IMR-90 (cell line): ENCODE results near the gene FOXR1. TPM values are rescaled to one million over a fixed set of nuclear protein-coding genes. Genes with fewer than 3 reads are reported as not detected.

Experiments used
- ATAC-seq: fragments of 200-7000 bp; cut with Tn5 transposase; 2 replicates; pipeline ENCODE4 v1.9.1; 2020; ENCODE audit warnings: low read depth, mild to moderate bottlenecking, moderate library complexity
- BruUV-seq: library from RNA; stranded (reverse); fragments of 400-500 nt; replicated peaks from 2 replicates; lab custom pipeline; 2021; lab: Mats Ljungman, UMichigan
- CTCF ChIA-PET: fragments of 300-600 bp; formaldehyde crosslinking; extraction: SDS; loops from one replicate; lab custom pipeline; 2021; ENCODE audit warnings: antibody characterized with exemption; lab: Yijun Ruan, JAX
- POLR2A ChIA-PET: fragments of 300-600 bp; sonication (Branson Sonifier 250); formaldehyde crosslinking; loops from one replicate; lab custom pipeline; 2022; ENCODE audit warnings: antibody characterized with exemption; ENCODE audit not compliant: unreplicated experiment; lab: Charles Lee
- DNase-seq: peaks from one replicate; pipeline ENCODE4 v3.0.0; 2013
- H2AFZ ChIP-seq: replicated peaks from 2 replicates; pipeline ENCODE3; 2013; ENCODE audit warnings: low read length, mild to moderate bottlenecking; ENCODE audit not compliant: poor library complexity
- H2AK5ac ChIP-seq: 2 replicates; pipeline ENCODE4 v1.6.1; 2013; ENCODE audit warnings: low read depth, low read length, inconsistent platforms
- H2AK9ac ChIP-seq: replicated peaks from 2 replicates; pipeline ENCODE3; 2013; ENCODE audit warnings: mild to moderate bottlenecking, low read depth, low read length, moderate library complexity; ENCODE audit not compliant: poor library complexity
- H2BK120ac ChIP-seq: 2 replicates; pipeline ENCODE4 v1.6.1; 2013; ENCODE audit warnings: low read depth, low read length, inconsistent platforms
- H2BK15ac ChIP-seq: 3 replicates; pipeline ENCODE4 v1.6.1; 2013; ENCODE audit warnings: low read depth, low read length, inconsistent platforms
- H2BK20ac ChIP-seq: 2 replicates; pipeline ENCODE4 v1.6.1; 2013; ENCODE audit warnings: low read depth, mild to moderate bottlenecking, inconsistent platforms, low read length, moderate library complexity
- H2BK5ac ChIP-seq: 2 replicates; pipeline ENCODE4 v1.6.1; 2013; ENCODE audit warnings: mild to moderate bottlenecking, low read depth, low read length, inconsistent platforms; ENCODE audit not compliant: poor library complexity, severe bottlenecking
- H3K14ac ChIP-seq: replicated peaks from 2 replicates; pipeline ENCODE4 v1.6.1; 2013; ENCODE audit warnings: low read depth, low read length, inconsistent platforms
- H3K18ac ChIP-seq: 2 replicates; pipeline ENCODE4 v1.6.1; 2013; ENCODE audit warnings: low read depth, low read length, control low read depth
- H3K23ac ChIP-seq: 2 replicates; pipeline ENCODE4 v1.6.1; 2013; ENCODE audit warnings: low read depth, low read length, inconsistent platforms
- H3K27ac ChIP-seq: 2 replicates; pipeline ENCODE4 v1.5.1; 2013; ENCODE audit warnings: mild to moderate bottlenecking, control low read depth, low read length; ENCODE audit not compliant: insufficient read depth
- H3K27me3 ChIP-seq: 2 replicates; pipeline ENCODE4 v1.6.1; 2013; ENCODE audit warnings: low read length; ENCODE audit not compliant: control insufficient read depth, insufficient read depth
- H3K36me3 ChIP-seq: 2 replicates; pipeline ENCODE4 v1.6.1; 2013; ENCODE audit warnings: low read length, mixed read lengths; ENCODE audit not compliant: control insufficient read depth, insufficient read depth
- H3K4ac ChIP-seq: 2 replicates; pipeline ENCODE4 v1.6.1; 2013; ENCODE audit warnings: low read depth, low read length, inconsistent platforms
- H3K4me1 ChIP-seq: 2 replicates; pipeline ENCODE4 v1.6.1; 2013; ENCODE audit warnings: low read length, mixed read lengths; ENCODE audit not compliant: control insufficient read depth, insufficient read depth
- H3K4me2 ChIP-seq: 2 replicates; pipeline ENCODE4 v1.6.1; 2013; ENCODE audit warnings: low read depth, mild to moderate bottlenecking, control low read depth, low read length, moderate library complexity
- H3K4me3 ChIP-seq: 2 replicates; pipeline ENCODE4 v1.5.1; 2013; ENCODE audit warnings: low read depth, mild to moderate bottlenecking, control low read depth, low read length, moderate library complexity; ENCODE audit not compliant: insufficient read depth
- H3K56ac ChIP-seq: 2 replicates; pipeline ENCODE4 v1.6.1; 2013; ENCODE audit warnings: low read length, inconsistent platforms; ENCODE audit not compliant: insufficient read depth; ENCODE audit errors: extremely low read depth
- H3K79me1 ChIP-seq, 2 experiments: 2 replicates each; pipeline ENCODE4 v1.6.1; 2013; ENCODE audit warnings: low read length in 2 of 2, inconsistent platforms in 1 of 2, low read depth in 1 of 2
- H3K9ac ChIP-seq: 2 replicates; pipeline ENCODE4 v1.6.1; 2013; ENCODE audit warnings: low read depth, low read length, control low read depth
- H3K9me1 ChIP-seq: 2 replicates; pipeline ENCODE4 v1.6.1; 2013; ENCODE audit warnings: low read length, inconsistent platforms; ENCODE audit not compliant: insufficient read depth
- H3K9me3 ChIP-seq: 2 replicates; pipeline ENCODE4 v1.6.1; 2013; ENCODE audit warnings: low read length; ENCODE audit not compliant: control insufficient read depth, insufficient read depth
- H4K20me1 ChIP-seq: 2 replicates; pipeline ENCODE4 v1.6.1; 2013; ENCODE audit warnings: low read length, inconsistent platforms; ENCODE audit not compliant: insufficient read depth
- H4K5ac ChIP-seq: 2 replicates; pipeline ENCODE4 v1.6.1; 2013; ENCODE audit warnings: mild to moderate bottlenecking, low read depth, low read length, control low read depth
- H4K8ac ChIP-seq, 2 experiments: 2 replicates each; pipeline ENCODE4 v1.6.1; 2013; ENCODE audit warnings: low read depth in 2 of 2, low read length in 2 of 2, control low read depth in 1 of 2, inconsistent platforms in 1 of 2
- H4K91ac ChIP-seq: 2 replicates; pipeline ENCODE4 v1.6.1; 2013; ENCODE audit warnings: low read depth, low read length, inconsistent platforms; ENCODE audit not compliant: insufficient read depth
- BHLHE40 ChIP-seq: fragments of 150-350 bp; IDR thresholded peaks from 2 replicates; pipeline ENCODE4 v1.6.1; 2016; ENCODE audit warnings: mild to moderate bottlenecking, low read depth, low read length
- CEBPB ChIP-seq: IDR thresholded peaks from 2 replicates; pipeline ENCODE4 v1.6.1; 2012; ENCODE audit warnings: low read depth, low read length, improper control_type of control experiment
- CHD1 ChIP-seq: IDR thresholded peaks from 2 replicates; pipeline ENCODE4 v1.6.1; 2012; ENCODE audit warnings: low read depth, low read length, improper control_type of control experiment
- FOS ChIP-seq: fragments of 150-350 bp; IDR thresholded peaks from 2 replicates; pipeline ENCODE4 v1.6.1; 2016; ENCODE audit warnings: low read depth, low read length
- MAFK ChIP-seq: IDR thresholded peaks from 2 replicates; pipeline ENCODE4 v1.6.1; 2012; ENCODE audit warnings: low read depth, low read length, improper control_type of control experiment
- MXI1 ChIP-seq: IDR thresholded peaks from 2 replicates; pipeline ENCODE4 v1.6.1; 2012; ENCODE audit warnings: low read depth, mild to moderate bottlenecking, low read length, moderate library complexity, borderline replicate concordance
- NFE2L2 ChIP-seq: fragments of 150-350 bp; IDR thresholded peaks from 2 replicates; pipeline ENCODE4 v1.6.1; 2016; ENCODE audit warnings: low read depth, mild to moderate bottlenecking, low read length
- POLR2A ChIP-seq: IDR thresholded peaks from 2 replicates; pipeline ENCODE4 v1.6.1; 2012; ENCODE audit warnings: mild to moderate bottlenecking, low read depth, low read length
- RAD21 ChIP-seq: IDR thresholded peaks from 2 replicates; pipeline ENCODE4 v1.6.1; 2012; ENCODE audit warnings: low read length, improper control_type of control experiment
- RCOR1 ChIP-seq: IDR thresholded peaks from 2 replicates; pipeline ENCODE4 v1.6.1; 2012; ENCODE audit warnings: mild to moderate bottlenecking, low read length, improper control_type of control experiment; ENCODE audit not compliant: insufficient replicate concordance
- RFX5 ChIP-seq: IDR thresholded peaks from 2 replicates; pipeline ENCODE4 v1.8.0; 2012; ENCODE audit warnings: low read depth, mild to moderate bottlenecking, low read length, moderate library complexity
- SMC3 ChIP-seq: fragments of 150-350 bp; IDR thresholded peaks from 2 replicates; pipeline ENCODE4 v1.6.1; 2016; ENCODE audit warnings: low read depth, mild to moderate bottlenecking, antibody characterized with exemption, low read length, moderate library complexity
- WGBS, 2 experiments: methylation state at CpG; one replicate each; pipeline versions ENCODE4 v1.1.5 to v1.1.7; 2013; ENCODE audit warnings: missing lambda C conversion rate in 2 of 2; ENCODE audit not compliant: insufficient read length in 1 of 2; ENCODE audit errors: extremely low coverage in 2 of 2; 5-methylcytosine and 5-hydroxymethylcytosine counted together
- dilution Hi-C: fragments of 300-500 bp; cut with HindIII; formaldehyde crosslinking; loops from one replicate; pipeline ENCODE4 v1.14.3; 2018; ENCODE audit warnings: low sequenced_read_pairs; ENCODE audit not compliant: unreplicated experiment
- in situ Hi-C: fragments of 300-500 bp; cut with MboI; formaldehyde crosslinking; loops from 3 replicates; pipeline ENCODE4 v1.14.3; 2019; ENCODE audit warnings: low sequenced_read_pairs, inconsistent platforms, mixed read lengths
- intact Hi-C: fragments of 100-400 bp; cut with micrococcal nuclease; formaldehyde crosslinking; loops from 2 replicates; pipeline ENCODE4 v1.10.0; 2022
- polyA plus RNA-seq, 3 experiments: library from polyadenylated mRNA; depleted of rRNA; stranded (reverse); fragments of >200 nt; gene quantifications; 2 replicates each; pipeline ENCODE4 v1.2.3, GENCODE V29; 2012; ENCODE audit warnings: low replicate concordance in 1 of 3
- total RNA-seq: library from RNA; depleted of rRNA; stranded (reverse); fragments of >200 nt; gene quantifications from 2 replicates; pipeline ENCODE4 v1.2.3, GENCODE V29; 2012
- TF ChIP-seq, protein P1 (sequence below): fragments of 150-350 bp; IDR thresholded peaks from 2 replicates; pipeline ENCODE4 v1.6.1; 2017; ENCODE audit warnings: mild to moderate bottlenecking, antibody characterized with exemption, low read length, low read depth
- TF ChIP-seq, protein P2 (sequence below): fragments of 150-350 bp; IDR thresholded peaks from 2 replicates; pipeline ENCODE4 v1.6.1; 2016; ENCODE audit warnings: low read depth, mild to moderate bottlenecking, low read length, moderate library complexity, borderline replicate concordance

The FOXR1 gene
- total and polyA plus RNA-seq, 2 of the 4 experiments (the other 2 are of a cell fraction): not detected

DNA sequence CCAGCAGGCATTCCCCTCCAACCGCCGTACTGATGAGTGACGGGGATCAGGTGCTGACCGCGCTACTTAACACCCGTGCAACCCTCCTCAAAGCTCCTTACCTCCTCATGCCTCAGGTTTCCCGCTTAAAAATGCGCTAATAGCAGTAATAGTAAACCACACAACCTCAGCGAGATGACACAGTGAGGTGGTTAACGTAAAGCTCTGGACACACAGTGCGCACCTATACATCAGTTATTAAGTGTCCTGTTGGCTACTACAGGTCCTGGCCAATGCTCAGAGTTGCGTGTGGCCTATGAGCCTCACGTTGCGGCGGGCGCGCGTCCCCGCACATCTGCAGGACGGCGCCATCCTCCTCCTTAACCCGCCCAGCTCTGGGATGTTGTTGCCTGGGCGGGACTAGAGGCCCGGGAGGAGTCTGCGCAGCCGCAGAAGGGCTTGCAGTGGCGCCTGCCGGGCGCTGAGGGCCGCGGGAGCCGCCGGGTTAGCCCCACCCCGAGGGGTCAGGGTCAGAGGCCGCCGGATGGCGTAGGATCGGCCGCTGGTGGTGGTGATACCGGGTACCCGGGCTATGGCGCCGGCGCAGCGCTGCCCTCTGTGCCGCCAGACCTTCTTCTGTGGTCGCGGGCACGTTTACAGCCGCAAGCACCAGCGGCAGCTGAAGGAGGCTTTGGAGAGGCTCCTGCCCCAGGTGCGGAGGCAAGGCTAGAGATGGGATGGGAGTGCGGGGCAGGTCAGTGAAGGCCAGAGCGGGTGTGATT, 26.2 kb downstream of the FOXR1 start, which contains the start of gene CENATAC (continued):
- TF ChIP-seq, protein P1, sequence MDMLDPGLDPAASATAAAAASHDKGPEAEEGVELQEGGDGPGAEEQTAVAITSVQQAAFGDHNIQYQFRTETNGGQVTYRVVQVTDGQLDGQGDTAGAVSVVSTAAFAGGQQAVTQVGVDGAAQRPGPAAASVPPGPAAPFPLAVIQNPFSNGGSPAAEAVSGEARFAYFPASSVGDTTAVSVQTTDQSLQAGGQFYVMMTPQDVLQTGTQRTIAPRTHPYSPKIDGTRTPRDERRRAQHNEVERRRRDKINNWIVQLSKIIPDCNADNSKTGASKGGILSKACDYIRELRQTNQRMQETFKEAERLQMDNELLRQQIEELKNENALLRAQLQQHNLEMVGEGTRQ: no peak
- no peak for TF ChIP-seq CHD1

DNA sequence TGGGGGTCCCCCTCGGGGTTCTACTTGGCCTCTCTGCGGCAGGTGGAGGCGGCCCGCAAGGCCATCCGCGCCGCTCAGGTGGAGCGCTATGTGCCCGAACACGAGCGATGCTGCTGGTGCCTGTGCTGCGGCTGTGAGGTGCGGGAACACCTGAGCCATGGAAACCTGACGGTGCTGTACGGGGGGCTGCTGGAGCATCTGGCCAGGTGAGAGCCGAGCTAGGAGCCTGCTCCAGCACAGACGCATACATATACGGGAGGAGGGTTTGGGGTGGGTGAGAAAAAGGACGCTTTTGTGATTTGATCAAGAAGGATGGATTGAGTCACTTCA, 26.8 kb downstream of the FOXR1 start:
- ATAC-seq (peak; percentile 2), DNase-seq (no peak)
- H2BK5ac ChIP-seq: peak overlapping the region; percentile 77
- H2AFZ ChIP-seq: peak overlapping the region; percentile 93
- no peaks in the 10 kb centered on the region for H4K20me1 ChIP-seq
- 0 out of 2 replicates have a peak overlapping the region, but pooled peaks have one; percentile 27 for H2BK20ac ChIP-seq
- peaks cover 9% of the 10 kb centered on the region for H3K36me3 ChIP-seq
- H4K5ac ChIP-seq: peak overlapping the region; percentile 44
- H3K4me1 ChIP-seq: peaks cover 7% of the 10 kb centered on the region
- peak overlapping the region; percentile 71 for H3K9ac ChIP-seq
- H3K27ac ChIP-seq: peak overlapping the region; percentile 64
- dilution Hi-C loops: no loop called here
- H2AK9ac ChIP-seq: peak overlapping the region; percentile 94
- H3K14ac ChIP-seq: peak overlapping the region; percentile 67
- WGBS, 2 experiments: 0% methylated on average over 4 of the region's 19 CpGs; no CpG with 5 or more reads in 1 of the 2 experiments
- H3K4ac ChIP-seq: peak overlapping the region; percentile 80
- BruUV-seq: no TSS peak
- H3K23ac ChIP-seq: peak overlapping the region; percentile 93
- ChIA-PET POLR2A (no interaction called here), CTCF (no interaction called here)
- H2AK5ac ChIP-seq: peak overlapping the region; percentile 71
- intact Hi-C loops: no loop called here
- H3K79me1 ChIP-seq: peaks cover 22 to 60% of the 10 kb centered on the region in 2 experiments
- peak overlapping the region; percentile 13; the same call in 1 of the 2 replicates for H2BK120ac ChIP-seq
- H4K91ac ChIP-seq: peak overlapping the region; percentile 74
- in situ Hi-C loops: no loop called here
- H4K8ac ChIP-seq: peak overlapping the region; percentile 61 to 93
- H3K9me1 ChIP-seq: peaks cover 8% of the 10 kb centered on the region
- no peaks in the 10 kb centered on the region for H3K27me3 ChIP-seq
- no peak overlapping the region; the same call in 1 of the 2 replicates for H3K18ac ChIP-seq
- peak overlapping the region; percentile 98 for H3K4me2 ChIP-seq
- H3K9me3 ChIP-seq: no peaks in the 10 kb centered on the region
- H3K4me3 ChIP-seq: peak overlapping the region; percentile 83
- peak overlapping the region; percentile 68; the same call in 1 of the 3 replicates for H2BK15ac ChIP-seq
- peak overlapping the region; percentile 49 for H3K56ac ChIP-seq
- TF ChIP-seq POLR2A (no peak), MXI1 (no peak), CEBPB (no peak), SMC3 (no peak), RCOR1 (no peak), RAD21 (no peak), RFX5 (no peak), NFE2L2 (no peak), BHLHE40 (no peak), MAFK (no peak), CHD1 (no peak), FOS (no peak)
- TF ChIP-seq, protein P2, sequence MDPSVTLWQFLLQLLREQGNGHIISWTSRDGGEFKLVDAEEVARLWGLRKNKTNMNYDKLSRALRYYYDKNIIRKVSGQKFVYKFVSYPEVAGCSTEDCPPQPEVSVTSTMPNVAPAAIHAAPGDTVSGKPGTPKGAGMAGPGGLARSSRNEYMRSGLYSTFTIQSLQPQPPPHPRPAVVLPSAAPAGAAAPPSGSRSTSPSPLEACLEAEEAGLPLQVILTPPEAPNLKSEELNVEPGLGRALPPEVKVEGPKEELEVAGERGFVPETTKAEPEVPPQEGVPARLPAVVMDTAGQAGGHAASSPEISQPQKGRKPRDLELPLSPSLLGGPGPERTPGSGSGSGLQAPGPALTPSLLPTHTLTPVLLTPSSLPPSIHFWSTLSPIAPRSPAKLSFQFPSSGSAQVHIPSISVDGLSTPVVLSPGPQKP: no peak
- TF ChIP-seq, protein P1: no peak
